Tibial nerve (tissue), 4 donors: ENCODE results near the gene GDF3.

Experiments
- CTCF ChIP-seq, 5 experiments: fragments of 200-600 bp in 3 of 5; fragments of 450-650 bp in 2 of 5; sonication (generic) in 3 of 5; IDR thresholded peaks; one replicate each; pipeline ENCODE4 v1.5.1; 2016 to 2019; ENCODE audit warnings: antibody characterized with exemption in 5 of 5, mild to moderate bottlenecking in 3 of 5, moderate library complexity in 2 of 5
- EP300 ChIP-seq, 2 donors: sonication (generic); formaldehyde crosslinking; IDR thresholded peaks; one replicate each; pipeline ENCODE4 v1.6.1; 2017; ENCODE audit warnings: antibody characterized with exemption in 2 of 2, mild to moderate bottlenecking in 1 of 2

- no peak for TF ChIP-seq CTCF (IDR thresholded peaks at IDR 0.05)
- no peak for TF ChIP-seq EP300 (IDR thresholded peaks at IDR 0.05)
Observed at GRCh38 chr12:7723926-7724325, 28.4 kb upstream of the GDF3 start.
